Transverse colon (tissue), 4 donors: ENCODE results near the gene CPLX4.

ENCODE experiments used
- CTCF ChIP-seq, 5 experiments: fragments of 200-600 bp in 3 of 5; fragments of 450-650 bp in 2 of 5; sonication (generic) in 3 of 5; IDR thresholded peaks; 1 replicate in 2 of 5; 2 replicates in 3 of 5; pipeline ENCODE4 v1.5.1; 2016 to 2017; ENCODE audit warnings: antibody characterized with exemption in 5 of 5, inconsistent platforms in 3 of 5, mild to moderate bottlenecking in 2 of 5, moderate library complexity in 1 of 5
- EP300 ChIP-seq: sonication (generic); formaldehyde crosslinking; IDR thresholded peaks from one replicate; pipeline ENCODE4 v1.6.1; 2017; ENCODE audit warnings: antibody characterized with exemption, low read depth
- POLR2A ChIP-seq: fragments of 450-650 bp; IDR thresholded peaks from one replicate; pipeline ENCODE4 v1.6.1; 2016; ENCODE audit warnings: antibody characterized with exemption, mild to moderate bottlenecking, moderate library complexity
- POLR2AphosphoS5 ChIP-seq, 3 donors: sonication (generic); formaldehyde crosslinking; IDR thresholded peaks; one replicate each; pipeline ENCODE4 v1.6.1; 2016; ENCODE audit warnings: antibody characterized with exemption in 3 of 3

DNA sequence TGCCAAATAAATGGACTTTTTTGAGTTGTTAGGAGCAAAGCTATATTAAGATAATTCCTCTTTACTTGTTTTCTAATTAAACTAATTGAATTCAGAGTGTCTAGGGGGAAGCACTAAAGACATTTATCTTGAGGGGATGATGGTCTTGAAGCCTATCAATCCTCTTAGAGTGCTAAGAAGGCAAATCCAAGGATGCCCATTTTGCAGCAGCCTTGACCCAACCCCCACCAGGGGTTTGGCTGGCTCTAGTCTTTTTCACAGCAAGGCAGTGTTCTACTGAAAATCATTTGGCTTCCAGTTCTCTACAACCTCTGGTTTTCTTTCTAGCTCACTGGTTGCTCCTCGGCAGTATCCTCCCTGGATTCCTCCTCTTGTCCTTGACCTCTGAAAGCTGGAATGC lies 38.7 kb downstream of the CPLX4 start:
- no peak for TF ChIP-seq POLR2A
- no peak for TF ChIP-seq POLR2AphosphoS5 (IDR thresholded peaks at IDR 0.05)
- TF ChIP-seq CTCF (IDR thresholded peaks at IDR 0.05): no peak
- TF ChIP-seq EP300: no peak
